ENCODE measurements around the gene ACBD3. TPM values are rescaled to one million over a fixed set of nuclear protein-coding genes. Genes with fewer than 3 reads are reported as not detected.

Gene ACBD3
- total RNA-seq, 1 donor: 80.3 TPM

DNA sequence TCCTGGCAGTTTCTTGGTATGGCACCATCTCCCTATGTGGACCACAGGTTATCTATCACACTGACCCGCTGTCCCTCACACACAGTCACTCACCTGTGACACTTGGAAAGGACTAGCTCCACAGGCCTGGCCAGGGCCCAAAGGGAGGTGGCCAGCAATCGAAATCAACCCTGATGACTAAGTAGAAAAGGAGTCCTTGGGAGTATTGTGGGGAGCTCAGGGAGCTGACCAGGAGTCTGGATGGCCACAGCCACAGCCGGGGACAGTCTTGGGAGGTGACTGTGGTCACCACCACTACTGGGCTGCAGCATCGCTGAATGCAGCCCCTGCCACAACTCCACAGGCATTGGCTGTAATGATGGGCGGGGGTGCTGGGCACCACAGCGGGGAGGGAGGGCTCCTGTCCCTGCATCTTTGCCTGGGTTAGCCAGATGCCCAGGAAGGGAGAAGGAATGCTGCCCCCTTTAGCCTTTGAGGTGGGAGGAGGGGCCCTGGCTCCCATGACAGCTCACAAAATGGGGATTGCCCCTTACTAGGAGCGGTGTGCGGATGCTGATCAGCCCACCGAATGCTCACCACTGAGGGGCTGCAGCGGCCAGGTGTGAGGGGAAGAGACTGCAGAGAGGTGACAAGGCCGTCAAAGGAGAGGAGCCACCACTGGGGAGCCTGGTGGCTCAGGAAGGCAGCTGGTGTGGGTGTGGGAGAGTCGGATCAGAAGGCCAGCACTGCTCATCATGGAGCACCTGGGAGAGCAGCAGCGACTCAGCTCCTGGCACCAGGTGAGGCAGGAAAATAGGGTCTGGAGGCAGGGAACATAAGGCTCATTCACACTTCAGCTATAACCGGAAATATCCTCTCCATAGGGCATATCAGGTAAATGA, 62.7 kb downstream of the ACBD3 start:
- Histone ChIP-seq H3K4me3 (ENCODE audit: insufficient read depth, low read length) (no peak overlapping the region), H3K27ac (ENCODE audit: low read depth, low read length) (no peak overlapping the region), H3K27me3 (ENCODE audit: insufficient read depth, low read length) (no peaks in the 10 kb centered on the region), H2AFZ (ENCODE audit: low read length) (no peak overlapping the region), H4K20me1 (ENCODE audit: insufficient read depth, low read length) (no peaks in the 10 kb centered on the region), H3K9me3 (ENCODE audit: low read depth, low read length) (no peaks in the 10 kb centered on the region), H3K36me3 (ENCODE audit: insufficient read depth, low read length) (no peaks in the 10 kb centered on the region), H3K79me2 (ENCODE audit: insufficient read depth, low read length) (no peaks in the 10 kb centered on the region), H3K4me2 (ENCODE audit: insufficient read depth, low read length) (no peak overlapping the region), H3K4me1 (ENCODE audit: insufficient read depth, low read length) (peaks cover 3% of the 10 kb centered on the region)
- peak; percentile 97 for DNase-seq (ENCODE audit: insufficient read length, low spot score, missing footprints)
- TF ChIP-seq, protein P1, sequence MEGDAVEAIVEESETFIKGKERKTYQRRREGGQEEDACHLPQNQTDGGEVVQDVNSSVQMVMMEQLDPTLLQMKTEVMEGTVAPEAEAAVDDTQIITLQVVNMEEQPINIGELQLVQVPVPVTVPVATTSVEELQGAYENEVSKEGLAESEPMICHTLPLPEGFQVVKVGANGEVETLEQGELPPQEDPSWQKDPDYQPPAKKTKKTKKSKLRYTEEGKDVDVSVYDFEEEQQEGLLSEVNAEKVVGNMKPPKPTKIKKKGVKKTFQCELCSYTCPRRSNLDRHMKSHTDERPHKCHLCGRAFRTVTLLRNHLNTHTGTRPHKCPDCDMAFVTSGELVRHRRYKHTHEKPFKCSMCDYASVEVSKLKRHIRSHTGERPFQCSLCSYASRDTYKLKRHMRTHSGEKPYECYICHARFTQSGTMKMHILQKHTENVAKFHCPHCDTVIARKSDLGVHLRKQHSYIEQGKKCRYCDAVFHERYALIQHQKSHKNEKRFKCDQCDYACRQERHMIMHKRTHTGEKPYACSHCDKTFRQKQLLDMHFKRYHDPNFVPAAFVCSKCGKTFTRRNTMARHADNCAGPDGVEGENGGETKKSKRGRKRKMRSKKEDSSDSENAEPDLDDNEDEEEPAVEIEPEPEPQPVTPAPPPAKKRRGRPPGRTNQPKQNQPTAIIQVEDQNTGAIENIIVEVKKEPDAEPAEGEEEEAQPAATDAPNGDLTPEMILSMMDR (IDR thresholded peaks at IDR 0.05; ENCODE audit: extremely low read depth, low read depth, low read length): no peak

DNA sequence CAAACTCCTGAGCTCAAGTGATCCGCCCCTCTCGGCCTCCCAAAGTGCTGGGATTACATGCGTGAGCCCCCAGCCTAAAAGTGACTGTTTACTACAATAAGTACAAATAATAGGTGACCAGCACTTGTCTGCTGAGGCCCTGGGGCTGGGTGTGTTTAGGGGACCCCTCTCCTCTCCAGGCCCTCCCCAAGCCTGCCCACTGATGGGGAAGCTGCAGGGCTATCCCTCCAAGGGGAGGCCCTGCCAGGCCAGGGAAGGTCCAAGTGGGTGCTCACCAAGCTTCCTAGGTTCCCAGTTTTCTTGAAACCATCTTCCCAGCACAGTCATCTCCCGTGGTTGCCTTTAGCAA, 63.4 kb downstream of the ACBD3 start:
- Histone ChIP-seq H3K27me3 (ENCODE audit: insufficient read depth, low read length) (no peaks in the 10 kb centered on the region), H3K36me3 (ENCODE audit: insufficient read depth, low read length) (no peaks in the 10 kb centered on the region), H3K79me2 (ENCODE audit: insufficient read depth, low read length) (no peaks in the 10 kb centered on the region), H3K4me2 (ENCODE audit: insufficient read depth, low read length) (no peak overlapping the region), H3K4me1 (ENCODE audit: insufficient read depth, low read length) (no peaks in the 10 kb centered on the region), H3K9me3 (ENCODE audit: low read depth, low read length) (no peaks in the 10 kb centered on the region), H4K20me1 (ENCODE audit: insufficient read depth, low read length) (no peaks in the 10 kb centered on the region), H3K27ac (ENCODE audit: low read depth, low read length) (no peak overlapping the region), H2AFZ (ENCODE audit: low read length) (no peak overlapping the region), H3K4me3 (ENCODE audit: insufficient read depth, low read length) (no peak overlapping the region)
- TF ChIP-seq, protein P1 (IDR thresholded peaks at IDR 0.05; ENCODE audit: extremely low read depth, low read depth, low read length): no peak
- DNase-seq (ENCODE audit: insufficient read length, low spot score, missing footprints): no peak

DNA sequence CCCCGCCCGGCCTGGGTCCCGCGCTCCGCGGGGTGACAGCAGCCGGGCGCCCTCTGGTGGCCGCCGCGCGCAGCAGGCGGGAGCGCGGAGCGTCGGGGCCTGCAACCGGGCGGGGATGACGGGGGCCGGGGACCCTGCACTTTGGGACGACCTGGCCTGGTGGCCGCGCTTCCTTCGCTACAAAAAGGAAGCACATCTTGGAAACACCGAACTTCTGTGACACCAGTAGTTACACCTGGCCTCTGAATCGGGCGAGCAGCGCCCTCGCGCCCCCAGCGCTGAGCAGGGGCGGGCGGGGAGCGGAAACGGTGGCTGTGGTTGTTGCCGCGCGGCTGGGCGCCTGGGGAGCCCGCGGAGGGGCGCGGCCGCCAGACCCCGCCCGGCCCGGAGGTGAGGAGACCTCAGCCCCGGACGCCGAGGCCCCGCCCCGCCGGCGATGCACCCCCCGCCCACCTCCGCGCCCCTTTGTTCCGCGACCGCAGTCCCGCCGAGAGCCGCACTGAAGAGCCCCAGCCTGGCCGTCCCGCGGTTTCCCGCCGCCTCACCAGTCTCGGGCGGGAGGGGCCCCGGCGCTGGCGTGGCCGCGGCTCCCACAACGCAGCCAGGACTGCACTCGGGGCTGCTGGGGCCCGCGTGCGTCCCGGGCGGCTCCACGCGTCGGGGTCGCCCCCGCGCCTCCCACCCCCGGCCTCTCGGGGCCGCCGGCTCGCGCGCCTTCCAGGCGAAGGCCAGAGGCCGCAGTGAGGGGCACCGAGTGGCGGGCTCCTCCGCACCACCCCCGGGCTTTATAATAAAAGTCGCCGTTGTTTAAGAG, 64.7 kb downstream of the ACBD3 start:
- peak; percentile 100 for DNase-seq (ENCODE audit: insufficient read length, low spot score, missing footprints)
- H4K20me1 ChIP-seq (ENCODE audit: insufficient read depth, low read length): no peaks in the 10 kb centered on the region
- no peak overlapping the region for H3K27ac ChIP-seq (ENCODE audit: low read depth, low read length)
- H3K4me2 ChIP-seq (ENCODE audit: insufficient read depth, low read length): peak overlapping the region; percentile 85
- TF ChIP-seq, protein P1 (IDR thresholded peaks at IDR 0.05; ENCODE audit: extremely low read depth, low read depth, low read length): peak; percentile 51
- no peaks in the 10 kb centered on the region for H3K9me3 ChIP-seq (ENCODE audit: low read depth, low read length)
- H3K4me1 ChIP-seq (ENCODE audit: insufficient read depth, low read length): no peaks in the 10 kb centered on the region
- no peaks in the 10 kb centered on the region for H3K36me3 ChIP-seq (ENCODE audit: insufficient read depth, low read length)
- no peaks in the 10 kb centered on the region for H3K27me3 ChIP-seq (ENCODE audit: insufficient read depth, low read length)
- peak overlapping the region; percentile 87 for H2AFZ ChIP-seq (ENCODE audit: low read length)
- peak overlapping the region; percentile 76 for H3K4me3 ChIP-seq (ENCODE audit: insufficient read depth, low read length)
- no peaks in the 10 kb centered on the region for H3K79me2 ChIP-seq (ENCODE audit: insufficient read depth, low read length)

Data from osteoblast (primary cell).